ENCODE measurements around the gene MEGF11.

The MEGF11 gene

DNA sequence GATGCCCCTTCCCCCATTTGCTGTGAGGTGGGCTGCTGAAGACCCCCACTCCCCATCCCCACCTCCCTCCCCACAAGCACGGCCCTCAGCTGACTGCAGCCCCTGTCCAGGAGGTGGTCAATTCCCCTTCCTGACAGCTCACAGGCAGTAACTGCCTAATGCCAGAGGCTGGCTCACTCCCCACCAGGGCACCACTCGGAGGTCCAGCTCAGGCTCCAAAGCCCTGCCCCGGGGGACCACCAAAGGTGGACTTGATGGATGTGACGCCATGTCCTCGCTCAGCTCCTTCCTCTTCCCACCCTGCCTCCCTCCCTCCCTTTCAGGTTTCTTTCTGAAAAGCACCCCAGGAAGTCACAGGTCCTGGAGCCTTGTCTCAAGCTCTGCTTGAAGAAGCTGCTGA lies 82.8 kb downstream of the MEGF11 start:
- H3K4me2 ChIP-seq (ENCODE audit: low read length): no peak overlapping the region
- no peaks in the 10 kb centered on the region for H3K27me3 ChIP-seq (ENCODE audit: control insufficient read depth, insufficient read depth, low read length)
- H3K36me3 ChIP-seq (ENCODE audit: control insufficient read depth, insufficient read depth, low read length): no peaks in the 10 kb centered on the region
- H3K9ac ChIP-seq: no peak overlapping the region
- H3K4me3 ChIP-seq (ENCODE audit: low read depth, low read length): no peak overlapping the region
- no peaks in the 10 kb centered on the region for H3K4me1 ChIP-seq
- H3K27ac ChIP-seq: no peak overlapping the region
- H2AFZ ChIP-seq: no peak overlapping the region
- H3K79me2 ChIP-seq: no peaks in the 10 kb centered on the region
- no peak for TF ChIP-seq CTCF (IDR thresholded peaks at IDR 0.05)
- no peaks in the 10 kb centered on the region for H3K9me3 ChIP-seq (ENCODE audit: control insufficient read depth, low read length)

DNA sequence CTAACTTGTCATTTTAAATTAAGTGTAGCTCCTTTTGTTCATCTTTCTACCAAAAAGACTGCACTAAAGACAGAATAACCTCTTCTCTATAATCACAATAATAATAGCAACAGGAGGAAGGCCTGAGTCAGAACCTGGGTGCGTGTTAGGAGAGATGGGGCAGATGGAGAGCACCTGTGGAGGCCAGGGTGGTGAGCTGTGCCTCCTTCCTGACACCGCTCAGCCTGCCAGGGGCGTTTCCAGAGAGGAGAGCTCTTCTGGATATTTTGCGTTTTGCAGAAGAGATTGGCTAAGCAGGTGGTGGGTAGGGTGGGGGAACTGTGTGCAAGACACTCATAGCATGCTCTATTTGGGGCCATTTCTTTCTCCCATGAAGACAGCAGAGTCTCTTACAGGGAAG lies 83.5 kb downstream of the MEGF11 start:
- no peaks in the 10 kb centered on the region for H3K27me3 ChIP-seq (ENCODE audit: control insufficient read depth, insufficient read depth, low read length)
- no peak overlapping the region for H3K4me2 ChIP-seq (ENCODE audit: low read length)
- H2AFZ ChIP-seq: no peak overlapping the region
- TF ChIP-seq CTCF (IDR thresholded peaks at IDR 0.05): no peak
- H3K36me3 ChIP-seq (ENCODE audit: control insufficient read depth, insufficient read depth, low read length): no peaks in the 10 kb centered on the region
- H3K79me2 ChIP-seq: no peaks in the 10 kb centered on the region
- no peak overlapping the region for H3K4me3 ChIP-seq (ENCODE audit: low read depth, low read length)
- no peak overlapping the region for H3K9ac ChIP-seq
- H3K4me1 ChIP-seq: no peaks in the 10 kb centered on the region
- H3K9me3 ChIP-seq (ENCODE audit: control insufficient read depth, low read length): no peaks in the 10 kb centered on the region
- no peak overlapping the region for H3K27ac ChIP-seq

- Histone ChIP-seq H3K27me3 (ENCODE audit: control insufficient read depth, insufficient read depth, low read length) (no peaks in the 10 kb centered on the region), H3K4me2 (ENCODE audit: low read length) (no peak overlapping the region), H3K27ac (no peak overlapping the region), H3K4me3 (ENCODE audit: low read depth, low read length) (no peak overlapping the region), H3K79me2 (no peaks in the 10 kb centered on the region), H3K4me1 (no peaks in the 10 kb centered on the region), H3K36me3 (ENCODE audit: control insufficient read depth, insufficient read depth, low read length) (no peaks in the 10 kb centered on the region), H2AFZ (no peak overlapping the region), H3K9ac (no peak overlapping the region), H3K9me3 (ENCODE audit: control insufficient read depth, low read length) (no peaks in the 10 kb centered on the region)
- no peak for TF ChIP-seq CTCF (IDR thresholded peaks at IDR 0.05)
Observed at GRCh38 chr15:66169625-66170024, 83.9 kb downstream of the MEGF11 start.

GRCh38 chr15:66169023-66169422 lies 84.5 kb downstream of the MEGF11 start:
- Histone ChIP-seq H3K79me2 (no peaks in the 10 kb centered on the region), H3K4me1 (no peaks in the 10 kb centered on the region), H3K4me2 (ENCODE audit: low read length) (no peak overlapping the region), H3K4me3 (ENCODE audit: low read depth, low read length) (no peak overlapping the region), H3K36me3 (ENCODE audit: control insufficient read depth, insufficient read depth, low read length) (no peaks in the 10 kb centered on the region), H3K9me3 (ENCODE audit: control insufficient read depth, low read length) (no peaks in the 10 kb centered on the region), H3K27ac (no peak overlapping the region), H3K9ac (no peak overlapping the region), H3K27me3 (ENCODE audit: control insufficient read depth, insufficient read depth, low read length) (no peaks in the 10 kb centered on the region), H2AFZ (no peak overlapping the region)
- TF ChIP-seq CTCF (IDR thresholded peaks at IDR 0.05): no peak

DNA sequence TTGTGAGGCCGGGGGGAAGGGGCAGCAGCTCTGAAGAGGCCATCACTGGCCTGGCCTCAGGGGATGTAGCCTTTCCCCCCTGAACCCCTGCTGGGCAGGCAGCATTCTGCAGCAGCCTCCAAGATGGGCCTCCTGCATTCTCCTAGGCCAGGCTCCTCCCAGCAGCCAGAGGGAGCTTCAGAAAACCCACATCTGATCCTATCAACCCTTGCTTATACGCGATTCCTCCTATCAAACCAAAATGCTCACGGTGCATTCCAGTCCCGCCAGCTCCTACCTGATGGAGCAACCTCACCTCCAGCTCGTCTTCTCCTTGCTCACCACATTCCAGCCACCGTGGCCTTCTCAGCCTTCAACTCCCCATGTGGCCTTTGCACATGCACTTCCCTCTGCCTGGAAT lies 85.7 kb downstream of the MEGF11 start:
- no peak for TF ChIP-seq CTCF (IDR thresholded peaks at IDR 0.05)
- no peak overlapping the region for H2AFZ ChIP-seq

More for the DNA sequence above, 85.7 kb downstream of the MEGF11 start:
- Histone ChIP-seq H3K79me2 (no peaks in the 10 kb centered on the region), H3K9ac (no peak overlapping the region), H3K27me3 (ENCODE audit: control insufficient read depth, insufficient read depth, low read length) (no peaks in the 10 kb centered on the region), H3K4me2 (ENCODE audit: low read length) (no peak overlapping the region), H3K4me1 (no peaks in the 10 kb centered on the region), H3K36me3 (ENCODE audit: control insufficient read depth, insufficient read depth, low read length) (no peaks in the 10 kb centered on the region), H3K9me3 (ENCODE audit: control insufficient read depth, low read length) (no peaks in the 10 kb centered on the region), H3K27ac (no peak overlapping the region), H3K4me3 (ENCODE audit: low read depth, low read length) (no peak overlapping the region)

All from parathyroid adenoma (tissue), 2 donors.